Glomerular endothelial cell (primary cell): ENCODE results near the gene SERTAD1. TPM values are rescaled to one million over a fixed set of nuclear protein-coding genes. Genes with fewer than 3 reads are reported as not detected.
"Not testable (repeated sequence)": the region's sequence is repeated elsewhere in the genome, so short reads cannot be mapped to it uniquely, and the experiment has no call there.

Experiments used
- DNase-seq: peaks from one replicate; pipeline ENCODE4 v3.0.0-alpha.2; 2011; ENCODE audit warnings: low read depth, low spot score; ENCODE audit errors: extremely low read depth
- total RNA-seq: library from RNA; depleted of rRNA; stranded (reverse); fragments of >200 nt; gene quantifications from 2 replicates; pipeline ENCODE4 v1.2.3, GENCODE V29; 2015

Gene SERTAD1
- total RNA-seq, 1 donor from 2014 or later = 17.3 TPM

DNA sequence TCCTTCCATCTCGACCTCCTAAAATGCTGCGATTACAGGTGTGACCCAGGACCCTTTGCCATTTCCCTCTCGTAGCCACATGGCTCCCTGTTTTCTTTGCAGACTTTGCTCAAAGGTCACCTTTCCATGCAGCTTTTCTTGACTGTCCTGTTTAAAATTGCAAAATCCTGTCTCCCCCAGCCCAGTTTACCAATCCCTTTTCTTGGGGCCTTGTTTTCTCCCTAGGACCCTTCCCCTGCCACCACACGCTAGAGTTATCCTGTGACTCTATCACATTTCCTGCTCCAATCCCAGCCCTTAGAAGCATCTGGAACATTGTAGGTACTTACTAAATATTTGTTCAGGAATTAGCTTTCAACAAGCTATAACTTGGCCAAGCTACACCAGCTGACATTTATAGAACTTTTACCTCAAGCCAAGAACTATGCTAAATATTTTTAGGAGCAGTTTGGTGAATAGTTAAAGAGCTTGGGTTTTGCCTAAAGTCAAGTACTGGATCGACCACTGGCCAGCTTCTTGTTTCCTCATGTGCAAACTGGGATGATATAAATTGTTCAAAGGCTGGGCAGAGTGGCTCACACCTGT lies 27.5 kb upstream of the SERTAD1 start:
- no peak for DNase-seq

DNA sequence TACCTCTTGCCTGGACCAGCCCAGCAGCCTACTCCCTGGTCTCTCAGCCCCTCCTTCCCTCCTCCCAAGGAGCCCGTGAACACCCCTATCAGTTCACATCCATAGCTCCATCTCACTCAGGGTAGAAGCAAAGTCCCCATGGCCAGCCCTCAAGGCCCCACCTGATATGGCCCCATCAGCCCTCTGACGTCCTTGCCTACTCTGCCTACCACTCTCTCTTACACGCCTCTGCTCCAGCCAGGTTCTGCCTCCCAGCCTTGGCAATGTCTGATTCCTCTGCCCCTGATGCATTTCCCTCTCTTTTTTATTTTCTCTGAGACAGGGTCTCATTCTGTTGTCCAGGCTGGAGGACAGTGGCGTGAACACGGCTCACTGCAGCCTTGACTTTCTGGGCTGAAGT lies 26.2 kb upstream of the SERTAD1 start:
- no peak for DNase-seq

DNA sequence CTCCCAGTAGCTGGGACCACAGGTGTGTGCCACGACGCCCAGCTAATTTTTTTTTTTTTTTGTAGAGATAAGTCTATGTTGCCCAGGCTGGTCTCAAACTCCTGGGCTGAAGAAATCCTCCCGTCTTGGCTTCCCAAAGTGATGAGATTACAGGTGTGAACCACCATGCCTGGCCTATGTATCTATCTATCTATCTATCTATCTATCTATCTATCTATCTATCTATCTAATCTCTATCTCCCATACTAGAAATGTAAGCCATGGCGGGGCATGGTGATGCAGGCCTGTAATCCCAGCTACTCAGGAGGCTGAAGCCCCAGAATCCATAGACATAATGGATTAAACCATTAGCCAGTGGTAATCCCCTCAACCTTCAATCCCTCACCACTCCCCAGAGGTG lies 24.9 kb upstream of the SERTAD1 start:
- no peak for DNase-seq

DNA sequence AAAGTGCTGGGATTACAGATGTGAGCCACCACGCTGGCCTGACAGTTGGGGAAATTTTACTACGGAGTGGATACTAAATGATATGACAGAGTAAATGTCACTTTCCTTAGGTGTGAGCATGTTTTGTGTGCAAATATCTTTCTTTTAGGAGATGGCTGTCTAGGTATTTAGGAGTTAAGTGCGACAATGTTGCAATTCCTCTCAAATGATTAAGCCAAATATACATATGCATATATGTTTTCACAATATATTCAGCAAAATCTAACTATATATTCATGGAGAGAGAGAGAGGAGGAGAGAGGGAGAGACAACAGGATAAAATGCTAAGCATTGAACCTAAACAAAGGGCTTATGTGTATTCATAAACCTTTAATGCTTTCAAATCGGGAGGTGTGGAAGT lies 23.7 kb upstream of the SERTAD1 start:
- no peak for DNase-seq

DNA sequence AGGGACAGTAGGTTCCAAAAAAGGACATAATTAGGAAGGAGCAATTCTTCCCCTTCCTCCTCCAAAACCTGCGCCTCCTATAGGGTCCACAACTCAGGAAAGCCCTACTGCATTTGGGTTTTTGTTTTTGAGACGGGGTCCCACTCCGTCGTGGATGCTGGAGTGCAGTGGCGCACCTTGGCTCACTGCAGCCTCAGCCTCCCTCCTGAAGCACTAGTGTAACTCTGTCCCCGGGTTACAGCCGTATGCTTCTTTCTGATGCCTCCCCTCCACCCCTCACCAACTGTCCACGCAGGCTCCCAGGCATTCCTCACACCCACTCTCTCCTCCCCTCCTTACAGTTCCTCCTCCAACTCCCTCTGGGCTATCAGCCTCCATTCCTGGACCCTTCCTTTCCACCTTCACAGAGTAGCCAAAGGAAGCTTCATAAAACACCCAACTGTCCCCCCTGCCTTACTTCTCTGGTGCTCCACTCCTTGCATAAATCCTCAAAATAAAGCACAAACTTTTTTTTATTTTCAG lies 20.5 kb upstream of the SERTAD1 start:
- DNase-seq = no peak

GRCh38 chr19:40445780-40446262 lies 20.0 kb upstream of the SERTAD1 start:
- no peak for DNase-seq

DNA sequence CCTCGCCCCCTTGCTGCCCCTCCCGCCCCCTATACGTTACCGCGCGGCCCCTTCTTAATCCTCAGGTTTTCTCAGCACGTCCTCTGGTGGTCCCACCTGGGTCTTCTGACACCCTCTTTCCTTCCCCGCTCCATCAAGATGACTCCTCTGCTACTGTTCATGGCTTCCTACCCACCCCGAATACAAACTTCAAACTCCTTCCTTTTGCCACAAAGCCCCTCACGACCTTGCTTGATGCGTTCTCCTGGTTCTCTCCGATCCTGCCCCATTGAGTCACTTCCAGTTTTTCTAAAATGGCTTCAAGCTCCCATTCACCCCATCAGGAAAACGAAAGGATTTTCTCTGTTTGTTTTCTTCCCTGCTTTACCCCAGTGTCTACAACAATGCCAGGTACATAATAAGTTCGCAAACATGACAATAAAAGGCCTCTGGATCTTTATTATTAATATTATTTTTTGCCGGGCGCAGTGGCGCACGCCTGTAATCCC lies 19.1 kb upstream of the SERTAD1 start:
- no peak for DNase-seq

GRCh38 chr19:40444000-40444824 lies 18.4 kb upstream of the SERTAD1 start, which contains the start of gene SERTAD3:
SERTAD3 (minus strand) TSS chr19:40444335; CDS start chr19:40442080, 2,255 bp downstream.
- DNase-seq = no peak

DNA sequence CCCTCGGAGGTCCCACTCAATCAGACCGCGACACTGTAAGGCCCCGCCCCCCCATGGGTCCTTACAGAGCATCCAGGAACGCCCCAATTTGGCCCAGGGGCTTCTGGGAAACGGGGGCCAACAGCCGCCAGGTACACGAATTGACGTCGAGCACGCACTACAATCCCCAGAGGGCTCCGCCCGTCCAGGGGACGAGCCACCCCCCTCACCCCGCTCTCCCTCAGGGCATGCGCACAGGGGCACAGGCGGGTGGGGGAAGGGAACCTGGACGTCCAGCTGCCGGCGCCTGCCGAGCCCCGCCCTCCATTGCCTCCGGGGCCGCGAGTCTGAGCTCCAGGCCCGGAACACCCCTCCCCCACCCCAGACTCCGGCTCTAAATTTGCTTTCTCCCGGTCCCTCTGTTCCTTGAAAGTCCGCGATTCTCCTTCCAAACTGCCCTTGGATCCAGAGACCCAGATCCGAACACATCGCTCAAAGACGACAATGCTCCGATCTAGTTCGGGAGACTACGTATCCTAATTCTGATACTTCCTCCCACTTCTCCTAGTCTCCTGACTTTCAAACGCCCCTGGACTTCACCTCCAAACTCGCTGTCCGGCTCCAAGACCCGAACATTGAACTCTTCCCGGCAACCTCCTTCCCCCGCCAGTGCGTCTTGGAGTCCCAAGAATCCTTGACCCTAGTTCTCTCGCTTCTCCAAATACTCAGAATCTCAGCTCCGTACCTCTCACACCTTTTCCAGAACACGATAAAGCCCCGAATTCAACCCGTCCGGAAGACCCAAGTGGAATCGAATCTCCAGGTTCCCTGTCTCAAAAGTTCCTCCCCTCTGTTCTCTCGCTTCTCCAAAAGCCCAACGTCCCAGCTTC lies 17.6 kb upstream of the SERTAD1 start:
- no peak for DNase-seq

DNA sequence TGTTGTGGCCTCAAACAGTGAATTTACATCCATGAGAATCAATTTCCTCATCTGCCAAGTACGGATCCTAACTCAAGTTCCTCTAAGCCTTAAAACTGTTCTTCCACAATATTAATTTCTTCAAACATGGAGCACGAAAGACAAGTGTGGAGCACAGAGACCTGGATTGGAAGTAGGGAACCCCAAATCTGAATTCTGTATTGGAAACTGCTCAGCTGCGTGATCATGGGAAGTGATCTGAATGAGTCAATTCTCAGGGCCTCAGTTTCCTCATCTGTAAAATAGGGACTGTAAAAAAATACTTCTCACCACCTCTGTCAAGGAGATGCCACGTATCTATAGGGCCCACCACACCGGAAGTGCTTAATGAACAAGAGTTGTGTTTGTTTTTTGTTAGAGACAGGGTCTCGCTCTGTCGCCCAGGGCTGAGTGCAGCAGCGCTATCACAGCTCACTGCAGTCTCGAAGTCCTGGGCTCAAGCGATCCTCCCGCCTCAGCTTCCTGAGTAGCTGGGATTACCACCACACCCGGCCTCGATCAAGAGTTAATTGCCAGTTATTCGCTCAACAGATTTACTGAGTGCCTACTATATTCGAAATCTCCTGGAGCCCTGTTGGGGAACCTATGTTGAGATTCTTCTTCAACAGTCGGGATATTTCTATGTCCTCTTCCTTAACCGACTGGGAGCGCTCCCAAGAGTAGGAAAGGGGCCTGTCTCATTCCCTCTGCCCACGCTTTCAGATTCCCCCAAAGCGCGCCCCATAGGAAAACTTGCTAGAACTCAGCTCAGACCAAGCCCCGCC lies 16.7 kb upstream of the SERTAD1 start:
- DNase-seq = no peak

DNA sequence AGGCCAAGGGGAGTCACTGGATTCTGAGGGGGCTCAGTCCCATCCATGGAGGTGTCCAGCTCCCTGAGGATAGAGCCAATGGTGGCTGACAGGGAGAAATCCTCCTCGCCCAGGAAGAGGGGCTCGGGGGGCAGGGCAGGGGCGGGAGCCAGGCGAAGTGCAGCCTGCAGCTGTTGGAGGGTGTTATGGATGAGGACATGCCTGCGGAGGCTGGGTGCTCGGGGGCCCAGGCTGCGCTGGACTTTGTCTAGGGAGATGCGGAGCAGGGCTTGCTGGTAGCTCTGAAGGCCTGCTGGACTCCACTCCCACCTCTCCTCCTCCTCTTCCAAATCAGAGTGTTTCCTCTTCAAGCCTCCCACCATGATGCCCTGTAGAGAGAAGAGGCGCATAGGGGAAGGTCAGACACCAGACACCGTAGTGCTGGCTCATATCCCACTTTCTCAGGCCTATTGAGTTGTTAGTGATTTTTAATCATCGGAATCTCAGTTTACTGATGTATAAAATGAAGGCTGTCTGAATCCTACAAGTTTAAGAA lies 16.0 kb upstream of the SERTAD1 start:
- no peak for DNase-seq

DNA sequence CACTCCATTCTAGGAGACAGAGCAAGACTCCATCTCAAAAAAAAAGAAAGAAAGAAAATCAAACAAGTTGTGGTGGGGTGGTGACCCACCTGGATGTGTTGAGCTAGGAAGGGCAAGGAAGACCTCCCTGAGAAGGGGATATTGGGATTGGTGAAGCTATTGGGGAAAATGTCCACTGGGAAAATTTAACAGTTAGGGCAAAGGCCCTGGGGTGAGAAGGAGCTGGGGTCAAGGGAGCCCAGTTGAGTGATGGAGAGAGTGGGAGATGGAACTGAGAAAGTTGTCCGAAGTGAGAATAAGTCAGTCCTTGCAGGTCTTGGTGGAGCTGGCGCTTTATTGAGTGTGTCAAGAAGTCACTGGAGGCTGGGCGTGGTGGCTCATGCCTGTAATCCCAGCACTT lies 12.5 kb upstream of the SERTAD1 start:
- DNase-seq = no peak

DNA sequence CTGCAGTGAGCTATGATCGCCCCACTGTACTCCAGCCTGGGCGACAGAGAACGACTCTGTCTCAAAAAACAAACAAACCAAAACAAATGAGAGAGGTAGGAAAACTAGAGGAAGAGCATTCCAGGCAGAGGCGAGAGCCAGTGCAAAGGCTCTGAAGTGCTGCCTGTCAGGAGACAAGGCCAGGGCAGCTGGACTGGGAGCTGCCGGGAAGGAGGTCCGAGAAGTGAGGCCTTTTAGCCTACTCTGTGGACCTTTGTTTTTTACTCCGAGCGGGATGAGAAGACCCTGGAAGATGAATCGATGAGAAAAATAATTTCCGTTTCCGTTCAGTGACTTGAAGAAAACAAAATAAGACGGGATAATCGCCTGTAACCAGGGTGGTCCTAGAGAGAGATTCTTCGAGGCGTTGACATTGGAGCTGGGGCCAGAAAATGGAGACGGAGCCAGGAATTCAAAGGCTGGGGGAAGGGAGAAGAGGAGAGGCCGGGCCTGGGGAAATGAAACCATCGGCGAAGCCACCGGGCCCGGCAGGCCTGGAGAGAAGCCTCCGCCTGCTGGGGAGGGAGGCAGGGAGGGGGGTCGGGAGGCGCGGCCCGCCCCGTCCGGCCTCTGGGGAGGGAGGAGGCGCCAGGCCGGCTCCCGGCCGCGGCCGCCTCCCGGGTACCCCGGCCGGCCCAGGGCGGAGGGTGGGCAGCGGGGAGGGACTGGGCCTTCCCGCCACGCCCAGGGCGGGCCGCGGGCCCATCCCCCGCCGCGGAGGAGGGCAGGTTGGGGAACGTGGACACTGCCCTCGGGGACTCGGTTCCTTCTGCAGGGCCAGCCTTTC lies 7.8 kb upstream of the SERTAD1 start:
- DNase-seq = no peak

DNA sequence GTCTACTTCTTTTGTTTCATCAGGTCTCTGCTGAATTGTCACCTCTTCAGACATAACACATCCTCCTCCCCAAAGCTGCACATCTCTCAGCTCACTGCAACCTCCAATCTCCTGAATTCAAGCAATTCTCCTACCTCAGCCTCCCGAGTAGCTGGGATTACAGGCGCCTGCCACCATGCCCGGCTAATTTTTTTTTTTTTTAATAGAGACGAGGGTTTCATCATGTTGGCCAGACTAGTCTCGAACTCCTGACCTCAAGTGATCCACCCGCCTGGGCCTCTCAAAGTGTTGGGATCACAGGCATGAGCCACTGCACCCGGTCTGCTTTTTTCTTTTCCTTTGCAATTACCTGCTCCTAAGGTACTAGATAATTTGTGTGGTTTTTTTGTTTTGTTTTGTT lies 7.0 kb upstream of the SERTAD1 start:
- DNase-seq = not testable (repeated sequence)

DNA sequence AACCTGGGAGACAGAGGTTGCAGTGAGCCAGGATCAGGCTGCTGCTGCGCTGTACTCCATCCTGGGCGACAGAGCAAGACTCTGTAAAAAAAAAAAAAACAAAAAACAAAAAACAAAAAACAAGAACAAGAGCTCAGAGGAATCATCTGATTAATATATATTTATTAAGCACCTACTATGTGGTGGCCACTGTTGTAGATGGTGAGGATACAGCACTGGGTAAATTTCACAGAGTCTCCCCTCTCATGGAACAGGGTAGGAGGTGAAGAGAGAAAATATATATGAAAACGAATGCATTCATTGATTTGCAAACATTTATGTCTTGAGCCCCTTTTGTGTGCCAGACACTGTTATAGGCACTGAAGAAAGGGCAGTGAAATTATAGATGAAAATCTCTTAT lies 5.9 kb upstream of the SERTAD1 start:
- no peak for DNase-seq

DNA sequence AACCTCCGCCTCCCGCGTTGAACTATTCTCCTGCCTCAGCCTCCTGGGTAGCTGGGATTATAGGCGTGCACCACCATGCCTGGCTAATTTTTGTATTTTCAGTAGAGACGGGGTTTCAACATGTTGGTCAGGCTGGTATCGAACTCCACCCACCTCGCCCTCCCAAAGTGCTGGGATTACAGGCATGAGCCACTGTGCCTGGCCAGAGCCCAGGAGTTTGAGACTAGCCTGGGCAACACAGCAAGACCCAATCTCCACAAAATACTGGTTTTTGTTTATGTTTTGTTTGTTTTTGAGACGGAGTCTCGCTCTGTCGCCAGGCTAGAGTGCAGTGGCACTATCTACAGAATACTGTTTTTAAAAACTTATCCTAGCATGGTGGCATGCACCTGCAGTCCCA lies 4.5 kb upstream of the SERTAD1 start:
- DNase-seq = not testable (repeated sequence)

DNA sequence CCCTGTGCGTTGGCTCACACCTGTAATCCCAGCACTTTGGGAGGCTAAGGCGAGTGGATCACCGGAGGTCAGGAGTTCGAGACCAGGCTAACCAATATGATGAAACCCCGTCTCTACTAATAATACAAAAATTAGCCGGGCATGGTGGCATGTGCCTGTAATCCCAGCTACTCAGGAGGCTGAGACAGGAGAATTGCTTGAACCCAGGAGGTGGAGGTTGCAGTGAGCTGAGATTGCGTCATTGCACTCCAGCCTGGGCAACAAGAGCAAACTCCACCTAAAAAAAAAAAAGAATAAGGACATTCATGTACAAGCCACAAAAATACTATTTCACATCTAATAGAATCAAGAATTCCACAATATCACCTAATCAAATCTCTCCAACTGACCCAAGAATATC lies 2.4 kb upstream of the SERTAD1 start:
- not testable (repeated sequence) for DNase-seq

DNA sequence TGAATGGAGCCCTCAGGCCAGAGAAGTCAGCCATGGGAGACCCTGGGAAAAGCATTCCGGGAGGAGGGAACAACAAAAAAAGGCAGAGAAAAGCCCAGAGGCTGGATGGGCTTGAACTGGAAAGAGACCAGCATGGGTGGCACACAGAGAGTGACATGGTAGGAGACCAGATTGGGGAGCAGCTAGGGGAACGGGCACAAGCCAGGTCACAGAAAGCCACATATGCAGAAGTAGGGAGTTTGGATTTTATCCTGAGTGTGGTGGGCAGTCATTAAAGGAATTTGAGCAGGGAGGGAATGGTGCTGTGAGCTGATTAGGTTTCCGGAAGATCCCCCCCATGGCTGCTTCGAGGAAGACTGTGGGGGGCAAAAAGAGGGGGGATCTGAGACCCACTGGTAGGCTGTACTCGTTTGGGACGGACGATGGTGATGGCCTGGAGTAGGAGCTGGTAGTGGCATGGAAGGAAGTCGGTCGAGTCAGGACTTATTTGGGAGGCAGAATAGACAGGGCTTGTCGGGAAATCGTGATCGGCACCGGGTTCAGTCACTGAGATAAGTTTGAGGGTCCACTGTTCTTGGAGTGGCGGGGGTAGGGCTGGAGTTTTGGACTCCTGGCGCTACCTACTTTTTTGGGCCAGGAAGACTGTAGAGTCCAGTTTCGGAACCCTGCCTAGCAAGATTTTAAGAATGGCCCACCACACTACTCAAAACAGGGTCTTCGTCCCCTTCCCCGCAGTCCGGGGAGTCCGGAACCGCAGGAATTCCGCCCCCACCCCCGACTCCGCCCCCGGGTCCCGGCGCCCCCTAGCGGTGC lies 949 bp downstream of the SERTAD1 start:
- no peak for DNase-seq
